Activated CD8-positive, alpha-beta memory T cell treated with anti-CD3 and anti-CD28 coated beads for 48 hours (primary cell): ENCODE results near the gene TIMD4.

Experiments
- DNase-seq, 3 experiments: peaks; one replicate each; pipeline ENCODE4 v3.0.0-alpha.2; 2020; ENCODE audit warnings: low read depth in 2 of 3, low spot score in 2 of 3

TIMD4 gene

DNA sequence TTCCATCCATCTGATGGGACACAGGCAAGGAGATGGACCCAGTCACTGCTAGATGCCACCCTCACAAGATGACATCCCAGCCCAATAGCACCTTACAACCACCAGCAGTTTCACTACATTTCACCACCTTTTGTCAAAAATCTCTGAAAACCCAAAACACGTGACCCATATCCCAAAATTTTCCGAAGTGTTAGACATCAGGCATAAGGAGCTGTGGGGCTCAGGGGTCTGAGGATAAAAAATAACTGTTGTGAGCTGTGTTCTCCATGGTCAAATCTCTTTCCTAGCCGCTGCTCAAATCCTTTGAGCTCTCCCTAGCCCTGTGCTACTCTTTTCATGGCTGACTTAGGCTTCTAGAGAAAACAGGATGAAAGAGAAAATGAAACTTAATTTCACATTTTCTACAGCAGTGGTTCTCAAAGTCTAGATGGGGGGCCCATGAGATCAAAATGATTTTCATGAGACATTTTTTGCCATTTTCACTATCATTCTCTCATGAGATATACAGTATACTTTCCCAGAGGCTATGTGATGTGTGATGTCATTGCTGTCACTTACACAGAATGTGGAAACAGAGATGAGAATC, 40.7 kb downstream of the TIMD4 start:
- DNase-seq, result no peak

DNA sequence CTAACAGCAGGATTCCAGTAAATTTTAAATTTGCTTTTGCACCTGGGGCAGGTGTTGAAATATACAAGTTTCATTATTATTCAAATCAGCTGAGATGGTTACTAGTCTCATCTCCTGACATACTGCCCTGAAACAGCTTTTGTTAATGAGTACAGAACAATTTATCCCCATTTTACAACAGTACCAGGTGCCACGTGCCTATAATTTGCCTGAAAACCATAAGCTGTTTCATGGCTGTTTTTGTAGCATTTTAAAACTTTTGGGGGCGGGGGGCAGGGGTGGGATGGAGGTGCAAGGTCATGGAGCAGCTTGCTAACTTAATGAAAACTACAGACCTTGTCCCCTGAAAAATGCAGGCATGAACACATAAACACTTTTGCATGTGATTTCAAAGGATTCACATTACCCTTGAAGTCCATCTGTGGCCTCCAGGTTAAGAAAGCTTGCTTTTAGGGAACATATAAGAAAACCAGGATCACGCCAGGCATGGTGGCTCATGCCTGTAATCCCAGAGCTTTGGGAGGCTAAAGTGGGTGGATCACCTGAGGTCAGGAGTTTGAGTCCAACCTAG, 42.1 kb downstream of the TIMD4 start:
- no peak for DNase-seq

DNA sequence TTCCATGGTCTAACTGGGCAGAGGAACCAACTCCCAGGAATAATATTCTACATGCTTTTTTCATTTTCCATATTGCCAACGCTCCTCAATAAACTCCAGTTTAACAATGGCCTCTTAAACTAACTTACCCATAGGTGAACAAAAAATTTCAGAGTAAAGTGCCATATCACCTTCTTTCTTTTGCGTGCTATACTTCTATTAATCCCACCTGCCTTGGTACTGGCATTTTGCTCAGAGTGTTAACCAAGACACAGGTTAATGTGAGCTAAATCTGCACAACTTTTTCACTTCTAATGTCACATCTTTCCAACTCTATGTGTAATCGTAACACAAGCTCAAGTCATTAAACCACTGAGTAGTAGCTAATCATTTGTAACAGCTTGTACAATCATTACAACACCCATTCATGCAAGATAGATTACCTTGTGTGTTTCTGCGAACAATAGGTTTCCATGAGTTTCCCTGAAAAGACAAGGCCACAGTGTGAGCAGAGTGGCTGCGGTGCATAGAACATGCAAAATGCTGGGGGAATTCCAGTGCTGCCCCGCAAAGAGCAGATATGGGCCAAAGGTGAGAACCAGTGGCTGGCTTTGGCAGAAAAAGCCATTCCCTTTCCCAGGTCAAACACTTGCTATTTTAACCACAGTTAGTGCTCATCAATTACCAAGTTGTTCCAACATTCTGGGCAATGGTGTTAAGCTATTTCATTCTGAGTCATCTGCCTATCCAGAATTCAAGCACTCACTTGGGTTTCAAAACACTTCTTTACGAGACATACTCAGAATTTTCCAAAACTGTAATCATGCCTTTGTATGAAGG, 42.8 kb downstream of the TIMD4 start:
- peak in 1 of 3 experiments; percentile 64 for DNase-seq

DNA sequence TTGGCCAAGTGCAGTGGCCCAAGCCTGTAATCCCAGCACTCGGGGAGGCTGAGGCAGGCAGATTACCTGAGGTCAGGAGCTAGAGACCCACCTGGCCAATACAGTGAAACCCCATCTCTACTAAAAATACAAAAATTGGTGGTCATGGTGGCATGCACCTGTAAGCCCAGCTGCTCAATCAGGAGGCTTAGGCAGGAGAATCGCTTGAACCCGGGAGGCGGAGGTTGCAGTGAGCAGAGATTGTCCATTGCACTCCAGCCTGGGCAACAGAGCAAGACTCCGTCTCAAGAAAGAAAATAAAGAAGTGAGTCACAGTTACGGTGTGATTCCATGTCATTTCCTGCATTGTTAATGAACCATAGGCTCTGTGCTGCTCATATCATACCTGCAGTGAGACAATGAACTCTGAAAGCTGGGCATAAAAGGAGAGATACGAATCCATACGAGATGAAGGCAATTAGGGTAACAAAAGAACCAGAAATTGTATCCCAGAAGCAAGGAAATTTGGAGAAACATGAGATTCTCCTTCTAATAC, 44.6 kb downstream of the TIMD4 start:
- DNase-seq, result no peak

DNA sequence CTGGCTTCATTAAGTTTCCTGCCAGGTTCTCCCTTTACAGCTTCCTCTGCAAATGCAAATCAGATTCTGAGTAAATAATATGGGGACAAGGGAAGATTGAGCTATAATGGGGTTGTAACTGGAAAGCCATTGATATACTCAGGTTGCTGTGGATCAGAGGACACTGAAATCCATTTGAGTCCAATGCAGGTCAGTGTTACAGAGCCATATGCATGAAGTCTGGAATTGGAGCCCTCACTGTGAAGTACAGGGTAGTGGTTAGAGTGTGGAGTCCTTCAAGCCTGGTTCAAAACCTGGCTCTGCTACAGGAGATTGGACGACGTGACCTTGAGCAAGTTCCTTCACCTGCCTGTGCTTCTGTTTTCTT, 48.7 kb downstream of the TIMD4 start:
- no peak for DNase-seq

DNA sequence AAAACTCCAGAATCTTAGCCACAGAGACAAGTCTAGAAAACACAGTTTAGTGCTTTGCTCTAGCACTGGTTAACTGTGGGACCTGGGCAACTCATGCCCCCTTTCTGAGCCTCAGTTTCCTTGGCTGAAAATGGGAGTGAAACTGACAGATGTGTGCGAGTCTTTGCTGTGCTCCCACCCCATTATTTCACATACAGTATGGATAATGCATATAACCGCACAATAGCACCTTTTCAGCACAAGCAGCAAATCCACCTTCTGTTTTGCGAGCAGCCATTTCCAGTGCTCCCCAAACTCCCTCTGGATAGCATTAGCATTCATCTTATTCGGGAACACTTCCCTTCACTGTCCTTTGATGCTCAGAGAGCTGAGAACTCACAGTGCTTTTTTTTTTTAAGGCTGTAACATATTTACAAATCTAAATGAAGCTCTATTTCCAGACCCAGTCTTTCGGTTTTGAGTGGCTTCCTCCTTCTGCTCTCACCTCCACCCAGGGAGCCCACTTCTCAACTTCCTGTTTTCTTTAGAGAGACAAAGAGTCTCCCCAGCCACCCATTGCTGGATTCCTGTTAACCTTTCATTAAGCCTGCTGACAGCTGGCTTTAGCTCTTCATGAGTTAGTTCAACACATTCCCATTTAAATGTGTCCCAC, 49.2 kb downstream of the TIMD4 start:
- no peak for DNase-seq

DNA sequence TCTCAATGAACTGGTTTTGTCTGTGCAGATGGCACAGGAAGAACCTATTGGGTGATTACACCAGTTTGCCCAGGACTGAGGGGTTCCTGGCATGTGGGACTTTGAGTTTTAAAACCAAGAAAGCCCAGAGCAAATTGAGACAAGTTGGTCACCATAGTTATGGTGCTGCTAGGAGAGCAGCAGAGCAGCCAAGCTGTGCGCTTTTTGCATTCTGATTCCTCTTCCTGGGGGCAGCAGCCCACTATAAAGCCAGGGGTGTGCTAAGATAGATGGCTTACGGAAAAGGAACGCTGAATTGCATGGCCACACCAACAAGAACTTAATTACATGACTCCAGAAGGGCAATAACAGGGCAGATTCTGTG, 49.7 kb downstream of the TIMD4 start:
- DNase-seq, result no peak

DNA sequence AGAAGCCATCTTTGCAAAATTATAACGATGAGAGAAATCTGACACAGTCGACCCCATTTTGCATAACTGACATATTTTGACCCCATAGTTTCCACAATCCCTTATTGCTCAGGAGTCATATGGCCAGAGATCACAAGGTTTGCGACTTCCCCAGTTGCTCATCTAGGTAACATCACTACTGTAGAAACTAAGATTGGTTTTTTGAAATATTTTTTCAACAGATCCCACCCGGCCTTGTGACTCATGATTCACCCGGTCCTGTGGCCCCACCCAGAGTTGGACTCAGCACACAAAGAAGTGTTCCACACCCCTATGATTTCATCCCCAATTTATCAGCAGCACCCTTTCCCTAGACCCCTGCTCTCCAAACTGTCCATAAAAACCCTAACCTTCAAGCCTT, 50.2 kb downstream of the TIMD4 start:
- no peak for DNase-seq

DNA sequence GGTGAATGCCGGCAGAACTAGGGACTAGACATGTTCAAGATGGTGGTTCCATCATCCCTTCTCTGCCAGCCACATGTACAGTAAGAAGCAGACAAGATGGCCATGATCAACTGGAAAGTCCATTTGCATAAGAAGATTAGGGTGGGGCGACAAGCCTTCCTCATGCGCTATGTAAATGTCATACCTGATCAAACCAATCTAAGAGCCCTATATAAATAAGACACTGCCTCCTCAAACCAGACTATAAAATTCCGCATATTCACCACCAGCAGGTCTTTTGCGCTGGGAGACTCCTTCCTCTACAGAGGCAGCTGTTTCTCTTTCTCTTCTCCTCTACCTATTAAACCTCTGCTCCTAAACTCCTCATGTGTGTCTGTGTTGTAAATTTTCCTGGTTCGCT, 53.8 kb downstream of the TIMD4 start:
- no peak for DNase-seq

DNA sequence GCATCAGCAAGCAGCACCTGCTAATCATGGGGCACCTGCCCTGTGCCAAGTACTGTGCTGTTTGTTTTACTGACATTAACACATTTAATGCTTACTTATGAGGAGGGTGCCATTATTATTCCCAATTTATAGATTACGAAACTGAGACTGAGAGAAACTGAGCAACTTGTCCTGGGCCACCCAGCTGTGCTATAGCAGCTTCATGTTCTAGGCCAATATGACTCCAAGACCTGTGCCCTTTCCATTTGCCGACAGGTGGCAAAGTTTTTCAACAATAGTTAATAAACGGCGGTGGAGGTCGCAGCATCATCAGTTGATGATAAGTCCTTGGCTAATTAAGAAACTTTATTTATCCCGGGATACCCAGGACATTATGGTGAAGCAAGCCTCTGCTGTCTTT, 55.4 kb downstream of the TIMD4 start:
- DNase-seq, result no peak

DNA sequence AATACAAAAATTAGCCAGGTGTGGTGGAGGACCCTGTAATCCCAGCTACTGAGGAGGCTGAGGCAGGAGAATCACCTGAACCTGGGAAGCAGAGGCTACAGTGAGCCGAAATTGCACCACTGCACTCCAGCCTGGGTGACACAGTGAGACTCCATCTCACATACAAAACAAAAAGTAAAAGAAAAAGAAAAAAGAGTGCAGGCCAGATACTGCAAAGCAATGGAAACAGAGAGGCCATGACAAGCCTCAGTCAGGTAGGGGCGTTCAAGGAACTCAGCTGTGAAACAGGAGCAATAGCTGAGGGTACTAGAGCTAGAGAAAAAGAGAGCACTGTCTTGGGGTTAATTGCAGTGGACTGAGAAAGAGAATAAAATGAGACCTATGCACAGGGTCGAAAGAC, 56.2 kb downstream of the TIMD4 start:
- DNase-seq, result no peak

DNA sequence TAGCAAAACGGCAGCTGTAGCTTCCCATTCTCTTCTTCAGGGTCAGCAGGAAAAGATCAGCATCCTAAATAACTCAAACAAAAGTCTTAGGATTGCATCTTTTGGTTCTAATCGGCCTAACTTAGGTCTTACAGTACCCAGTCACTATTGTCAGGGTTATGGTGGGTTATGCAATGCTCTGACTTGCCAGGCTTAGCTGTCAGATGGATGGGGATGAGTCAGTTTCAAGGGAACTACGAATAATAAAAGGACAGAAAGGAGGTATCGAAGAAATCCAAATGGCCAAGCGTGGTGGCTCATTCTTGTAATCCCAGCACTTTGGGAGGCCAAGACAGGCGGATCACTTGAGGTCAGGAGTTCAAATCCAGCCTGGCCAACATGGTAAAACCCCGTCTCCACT, 66.5 kb downstream of the TIMD4 start:
- DNase-seq, result no peak

DNA sequence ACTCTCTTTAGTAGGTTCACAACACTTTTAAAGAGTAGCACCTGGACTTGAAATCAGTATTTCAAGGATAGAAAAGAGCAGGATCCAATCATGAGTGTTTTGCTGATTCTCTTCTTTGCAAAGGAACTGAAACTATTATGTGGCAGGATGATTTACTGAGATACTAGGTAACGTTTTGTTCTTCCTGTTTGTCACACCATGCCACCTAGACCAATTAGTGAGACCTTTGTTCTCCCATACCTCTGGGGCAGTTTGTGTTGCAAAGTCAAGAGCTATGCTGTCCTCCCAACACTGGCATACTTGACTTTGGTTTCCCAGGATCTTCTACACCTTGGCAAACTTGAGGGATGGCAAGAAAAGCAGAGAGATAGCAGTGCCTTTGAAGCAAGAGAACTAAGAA, 69.5 kb downstream of the TIMD4 start:
- no peak for DNase-seq

DNA sequence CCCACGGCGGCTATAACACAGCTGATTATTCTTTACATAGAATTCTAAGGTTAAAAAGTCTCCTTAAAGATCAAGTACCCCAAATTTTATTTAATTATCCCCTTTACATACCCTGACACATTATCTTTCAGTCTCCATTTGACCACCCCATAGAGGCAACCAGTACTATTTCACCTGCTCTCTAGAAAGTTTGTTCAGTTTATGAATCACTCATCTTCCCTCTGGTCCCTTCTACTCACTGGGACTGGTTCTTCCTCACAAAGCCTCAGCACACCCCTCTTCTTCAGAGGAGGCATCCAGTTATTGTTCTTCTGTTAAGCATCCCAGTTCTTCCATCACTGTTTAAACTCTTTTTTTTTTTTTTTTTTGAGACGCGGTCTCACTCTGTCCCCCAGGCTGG, 70.2 kb downstream of the TIMD4 start:
- no peak for DNase-seq

DNA sequence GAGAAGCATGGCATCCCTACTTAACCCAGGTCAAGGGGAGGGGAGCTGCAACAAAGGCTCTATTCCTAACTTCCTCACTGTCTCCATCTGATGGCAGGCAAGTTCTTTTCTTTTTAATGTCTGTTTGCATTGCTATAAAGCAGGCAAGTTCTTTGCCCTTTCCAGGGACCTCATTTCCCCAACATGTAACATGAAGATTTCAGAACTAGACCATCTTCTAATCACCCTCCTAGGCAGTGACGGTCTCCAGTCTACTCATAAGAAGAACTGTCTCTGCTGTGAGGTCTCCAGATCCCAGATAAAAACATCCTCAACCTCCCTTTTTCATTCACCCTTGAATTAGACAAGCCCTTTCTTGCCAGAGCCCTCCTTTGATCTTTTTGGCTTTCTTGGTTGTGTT, 70.8 kb downstream of the TIMD4 start:
- DNase-seq, result no peak

DNA sequence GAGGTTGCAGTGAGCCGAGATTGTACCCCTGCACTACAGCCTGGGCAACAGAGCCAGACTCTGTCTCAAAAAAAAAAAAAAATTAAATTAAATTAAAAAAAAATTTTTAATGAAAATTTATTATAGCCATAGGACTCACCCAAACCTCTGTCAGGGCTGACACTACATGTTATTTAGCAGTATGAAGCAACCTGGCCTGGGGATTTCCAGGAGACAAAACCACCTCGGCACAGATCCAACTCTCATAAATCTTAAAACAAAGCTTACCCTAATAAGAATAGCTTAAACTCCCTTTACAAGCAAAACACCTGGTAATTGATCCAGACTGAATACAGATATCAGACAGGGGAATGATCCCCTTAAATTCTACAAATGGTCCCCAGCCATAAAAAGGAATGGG, 74.5 kb downstream of the TIMD4 start:
- no peak for DNase-seq

DNA sequence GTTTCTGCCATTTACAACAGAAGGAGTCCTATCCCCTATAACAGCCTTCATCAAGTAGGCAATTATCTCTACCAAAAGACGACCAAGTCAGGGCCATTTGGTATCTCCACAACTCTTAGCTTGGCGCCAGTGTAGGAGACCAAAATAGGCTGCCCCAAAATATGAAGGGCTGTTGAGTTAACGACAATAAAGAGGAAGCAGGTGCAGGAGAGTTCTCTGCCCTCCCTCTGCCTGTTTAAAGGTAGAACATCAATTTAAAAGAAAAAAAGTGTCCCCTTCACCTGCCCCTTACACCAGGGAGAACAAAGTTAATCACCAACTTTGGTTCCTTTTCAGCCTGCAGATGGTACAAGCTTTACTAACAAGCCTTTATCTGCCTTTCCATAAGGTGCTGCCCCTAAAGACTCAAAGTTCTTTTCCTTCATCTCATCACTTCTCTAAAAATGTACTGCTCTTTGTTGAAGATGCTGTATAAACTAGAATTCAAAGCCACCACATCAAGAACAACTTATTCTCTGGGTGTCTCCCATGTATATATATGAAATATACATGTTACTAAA, 79.6 kb downstream of the TIMD4 start:
- no peak for DNase-seq

DNA sequence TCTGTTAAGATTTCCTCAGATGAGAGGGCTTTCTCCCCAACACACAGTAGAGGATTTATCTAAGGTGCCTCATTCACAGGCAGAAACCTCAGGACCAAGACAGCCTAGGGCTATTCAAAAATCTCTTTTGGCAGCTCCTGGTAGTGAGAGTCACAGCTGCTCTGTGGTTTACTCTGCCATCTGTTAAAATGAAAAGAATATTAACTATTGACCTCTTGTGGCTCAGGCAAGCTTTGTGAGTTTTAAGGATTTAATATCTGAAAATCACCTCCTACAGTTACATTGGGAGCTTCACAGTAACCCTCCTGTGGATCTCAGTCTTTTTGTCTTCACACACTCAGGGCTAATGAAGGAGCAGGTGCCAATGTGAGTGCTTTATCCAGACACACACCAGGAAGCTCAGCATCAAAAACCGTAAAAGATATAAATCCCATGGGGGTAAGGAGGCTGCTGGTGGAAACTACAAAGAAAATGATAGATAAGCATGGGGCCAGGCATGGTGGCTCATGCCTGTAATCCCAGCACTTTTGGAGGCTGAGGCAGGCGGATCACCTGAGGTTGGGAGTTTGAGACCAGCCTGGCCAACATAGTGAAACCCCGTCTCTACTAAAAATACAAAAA, 83.3 kb downstream of the TIMD4 start:
- no peak for DNase-seq

DNA sequence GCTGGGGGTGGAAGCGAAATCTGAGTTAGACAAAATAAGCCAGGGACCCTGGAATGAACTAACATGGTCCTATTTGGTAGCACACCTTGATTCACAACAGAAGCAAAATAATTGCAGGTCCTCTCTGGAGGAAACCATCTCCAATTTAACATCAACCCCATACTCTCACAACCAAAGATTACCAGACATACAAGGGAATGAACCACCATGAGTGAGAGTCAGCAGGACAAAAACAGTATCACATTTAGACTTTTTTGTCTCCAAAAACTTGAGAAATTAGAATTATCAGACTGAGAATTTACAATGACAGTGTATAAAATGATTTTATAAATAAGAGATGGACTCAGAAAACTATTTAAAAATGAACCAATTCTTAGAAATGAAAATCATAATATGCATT, 91.8 kb downstream of the TIMD4 start:
- no peak for DNase-seq

DNA sequence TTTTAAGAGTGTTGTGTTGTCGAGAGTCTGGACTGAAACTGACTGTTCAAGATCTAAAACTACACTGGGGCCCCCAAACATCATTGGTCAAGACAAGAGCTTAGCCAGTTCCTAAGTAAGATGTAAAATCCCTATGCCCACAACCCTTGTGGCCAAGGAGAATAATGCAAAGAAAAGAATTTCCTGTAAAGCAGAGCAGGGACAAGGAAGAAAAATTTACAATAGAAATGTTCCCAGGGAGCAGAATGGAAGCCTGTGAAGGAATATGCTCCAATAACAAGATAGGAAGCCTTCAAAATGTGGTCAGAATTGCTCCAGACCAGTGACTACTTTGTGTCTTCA, 92.6 kb downstream of the TIMD4 start:
- no peak for DNase-seq
